Adrenal gland (tissue), 5 donors: ENCODE data around the gene NUDT3.

Experiments
- POLR2A ChIP-seq, 2 donors: fragments of 450-650 bp; IDR thresholded peaks; one replicate each; pipeline ENCODE4 v1.6.1; 2017; ENCODE audit warnings: antibody characterized with exemption in 2 of 2, mild to moderate bottlenecking in 2 of 2, moderate library complexity in 1 of 2
- TF ChIP-seq, protein P1 (sequence below), 6 experiments: fragments of 450-650 bp in 4 of 6; fragments of 200-600 bp in 2 of 6; sonication (generic) in 1 of 6; IDR thresholded peaks; 1 replicate in 5 of 6; 2 replicates in 1 of 6; pipeline versions ENCODE4 v1.5.1 to v1.8.0; 2016 to 2021; ENCODE audit warnings: antibody characterized with exemption in 6 of 6, mild to moderate bottlenecking in 2 of 6, moderate library complexity in 1 of 6
- donor health status: DM: no; HTN: no; CAD: no.

DNA sequence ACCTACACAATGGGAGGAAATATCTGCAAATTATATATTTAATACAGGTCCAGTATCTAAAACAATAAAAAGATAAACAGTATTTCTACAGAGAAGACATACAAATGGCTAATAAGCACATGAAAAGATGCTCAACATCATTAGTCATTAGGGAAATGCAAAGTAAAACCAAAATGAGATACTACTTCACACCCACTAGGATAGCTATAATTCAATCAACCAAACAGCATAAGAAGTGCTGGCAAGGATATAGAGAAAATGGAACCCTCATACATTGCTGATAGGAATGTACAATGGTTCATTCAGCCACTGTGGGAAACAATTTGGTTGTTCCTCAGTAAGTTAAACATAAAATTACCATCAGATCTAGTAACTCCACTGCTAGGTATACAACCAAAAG lies 48.7 kb downstream of the NUDT3 start:
- TF ChIP-seq POLR2A (IDR thresholded peaks at IDR 0.05): no peak
- TF ChIP-seq, protein P1, sequence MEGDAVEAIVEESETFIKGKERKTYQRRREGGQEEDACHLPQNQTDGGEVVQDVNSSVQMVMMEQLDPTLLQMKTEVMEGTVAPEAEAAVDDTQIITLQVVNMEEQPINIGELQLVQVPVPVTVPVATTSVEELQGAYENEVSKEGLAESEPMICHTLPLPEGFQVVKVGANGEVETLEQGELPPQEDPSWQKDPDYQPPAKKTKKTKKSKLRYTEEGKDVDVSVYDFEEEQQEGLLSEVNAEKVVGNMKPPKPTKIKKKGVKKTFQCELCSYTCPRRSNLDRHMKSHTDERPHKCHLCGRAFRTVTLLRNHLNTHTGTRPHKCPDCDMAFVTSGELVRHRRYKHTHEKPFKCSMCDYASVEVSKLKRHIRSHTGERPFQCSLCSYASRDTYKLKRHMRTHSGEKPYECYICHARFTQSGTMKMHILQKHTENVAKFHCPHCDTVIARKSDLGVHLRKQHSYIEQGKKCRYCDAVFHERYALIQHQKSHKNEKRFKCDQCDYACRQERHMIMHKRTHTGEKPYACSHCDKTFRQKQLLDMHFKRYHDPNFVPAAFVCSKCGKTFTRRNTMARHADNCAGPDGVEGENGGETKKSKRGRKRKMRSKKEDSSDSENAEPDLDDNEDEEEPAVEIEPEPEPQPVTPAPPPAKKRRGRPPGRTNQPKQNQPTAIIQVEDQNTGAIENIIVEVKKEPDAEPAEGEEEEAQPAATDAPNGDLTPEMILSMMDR (IDR thresholded peaks at IDR 0.05): no peak
